Astrocyte (in vitro differentiated cells and primary cell): ENCODE measurements around the gene PLEKHA7. TPM values are rescaled to one million over a fixed set of nuclear protein-coding genes. Genes with fewer than 3 reads are reported as not detected.

ENCODE experiments used
- DNase-seq: peaks from one replicate; pipeline ENCODE4 v3.0.0-alpha.2; 2010; ENCODE audit warnings: low read depth
- FAIRE-seq: peaks from 2 replicates; lab custom pipeline; 2011; peaks lifted over from hg19 to GRCh38; lab: Jason Lieb, UNC
- H2AFZ ChIP-seq: 2 replicates; pipeline ENCODE4 v1.6.0; 2012; ENCODE audit warnings: low read depth, low read length, inconsistent platforms
- H3K27ac ChIP-seq: 2 replicates; pipeline ENCODE4 v1.5.1; 2011; ENCODE audit warnings: low read depth, low read length, inconsistent platforms
- H3K27me3 ChIP-seq: 2 replicates; pipeline ENCODE4 v1.6.0; 2011; ENCODE audit warnings: low read length, inconsistent platforms; ENCODE audit not compliant: insufficient read depth
- H3K36me3 ChIP-seq: 2 replicates; pipeline ENCODE4 v1.5.1; 2011; ENCODE audit warnings: low read length, inconsistent platforms; ENCODE audit not compliant: insufficient read depth
- H3K4me1 ChIP-seq: 2 replicates; pipeline ENCODE4 v1.5.1; 2011; ENCODE audit warnings: low read length, inconsistent platforms; ENCODE audit not compliant: insufficient read depth
- H3K4me2 ChIP-seq: 2 replicates; pipeline ENCODE4 v1.6.0; 2012; ENCODE audit warnings: low read length, inconsistent platforms
- H3K4me3 ChIP-seq: 2 replicates; pipeline ENCODE4 v1.5.1; 2011; ENCODE audit warnings: low read depth, mild to moderate bottlenecking, low read length, inconsistent platforms; ENCODE audit not compliant: insufficient read depth
- H3K79me2 ChIP-seq: 2 replicates; pipeline ENCODE4 v1.6.0; 2012; ENCODE audit warnings: mild to moderate bottlenecking, low read length, inconsistent platforms; ENCODE audit not compliant: insufficient read depth
- H3K9ac ChIP-seq: 2 replicates; pipeline ENCODE4 v1.6.0; 2012; ENCODE audit warnings: mild to moderate bottlenecking, low read length, inconsistent platforms
- H3K9me3 ChIP-seq: 2 replicates; pipeline ENCODE4 v1.5.1; 2012; ENCODE audit warnings: low read depth, mild to moderate bottlenecking, low read length, inconsistent platforms; ENCODE audit not compliant: insufficient read depth
- H4K20me1 ChIP-seq: 2 replicates; pipeline ENCODE4 v1.6.0; 2012; ENCODE audit warnings: low read length, inconsistent platforms; ENCODE audit not compliant: insufficient read depth
- H3K27ac Mint-ChIP-seq: one replicate; pipeline ENCODE4 v1.8.0; 2021; ENCODE audit warnings: mild to moderate bottlenecking, mixed read lengths; ENCODE audit not compliant: unreplicated experiment
- H3K27me3 Mint-ChIP-seq: one replicate; pipeline ENCODE4 v1.8.0; 2021; ENCODE audit warnings: low read depth, mixed read lengths; ENCODE audit not compliant: unreplicated experiment
- H3K36me3 Mint-ChIP-seq: one replicate; pipeline ENCODE4 v1.8.0; 2021; ENCODE audit warnings: low read depth, mixed read lengths; ENCODE audit not compliant: unreplicated experiment
- H3K4me1 Mint-ChIP-seq: one replicate; pipeline ENCODE4 v1.8.0; 2021; ENCODE audit warnings: low read depth, mixed read lengths; ENCODE audit not compliant: unreplicated experiment
- H3K4me3 Mint-ChIP-seq: one replicate; pipeline ENCODE4 v1.8.0; 2021; ENCODE audit warnings: mild to moderate bottlenecking, moderate library complexity, mixed read lengths; ENCODE audit not compliant: unreplicated experiment
- H3K9me3 Mint-ChIP-seq: one replicate; pipeline ENCODE4 v1.8.0; 2021; ENCODE audit warnings: mild to moderate bottlenecking, mixed read lengths; ENCODE audit not compliant: unreplicated experiment
- CTCF ChIP-seq: IDR thresholded peaks from 2 replicates; pipeline ENCODE4 v1.5.1; 2011; ENCODE audit warnings: low read depth, mild to moderate bottlenecking, inconsistent platforms, low read length, moderate library complexity; ENCODE audit not compliant: insufficient read depth
- EZH2 ChIP-seq: IDR thresholded peaks from 2 replicates; pipeline ENCODE4 v1.6.1; 2012; ENCODE audit warnings: mild to moderate bottlenecking, low read length, inconsistent platforms; ENCODE audit not compliant: insufficient read depth
- total RNA-seq: library from RNA; stranded (reverse); gene quantifications from 2 replicates; pipeline ENCODE4 v1.2.1, GENCODE V29; 2021

The PLEKHA7 gene
- total RNA-seq, 1 donor from 2014 or later: 5.7 TPM

GRCh38 chr11:16917941-16918340, 96.3 kb downstream of the PLEKHA7 start:
- Histone ChIP-seq H3K79me2 (no peaks in the 10 kb centered on the region), H3K27ac (no peak overlapping the region), H3K36me3 (no peaks in the 10 kb centered on the region), H4K20me1 (no peaks in the 10 kb centered on the region), H3K9me3 (no peaks in the 10 kb centered on the region), H3K4me1 (no peaks in the 10 kb centered on the region), H3K4me2 (no peak overlapping the region), H3K27me3 (peaks cover 21% of the 10 kb centered on the region), H3K9ac (no peak overlapping the region), H2AFZ (no peak overlapping the region), H3K4me3 (no peak overlapping the region)
- Mint-ChIP-seq H3K27me3 (peaks cover 7% of the 10 kb centered on the region), H3K27ac (no peak overlapping the region), H3K9me3 (no peaks in the 10 kb centered on the region), H3K36me3 (no peaks in the 10 kb centered on the region), H3K4me1 (peaks cover 6% of the 10 kb centered on the region), H3K4me3 (no peak overlapping the region)
- DNase-seq (peak; percentile 29), FAIRE-seq (no peak)
- TF ChIP-seq EZH2 (no peak), CTCF (no peak)

- H3K4me2 ChIP-seq: no peak overlapping the region
Measured at GRCh38 chr11:16912692-16913111, 101.5 kb downstream of the PLEKHA7 start.

More at GRCh38 chr11:16912692-16913111, 101.5 kb downstream of the PLEKHA7 start:
- H3K36me3 ChIP-seq: no peaks in the 10 kb centered on the region
- no peaks in the 10 kb centered on the region for H3K4me1 ChIP-seq
- peaks cover 27% of the 10 kb centered on the region for H3K27me3 ChIP-seq
- no peak overlapping the region for H3K27ac Mint-ChIP-seq
- FAIRE-seq (no peak), DNase-seq (no peak)
- H3K4me3 ChIP-seq: no peak overlapping the region
- no peak overlapping the region for H3K27ac ChIP-seq
- no peaks in the 10 kb centered on the region for H3K9me3 ChIP-seq
- H4K20me1 ChIP-seq: no peaks in the 10 kb centered on the region
- TF ChIP-seq EZH2 (no peak), CTCF (no peak)
- H3K36me3 Mint-ChIP-seq: no peaks in the 10 kb centered on the region
- no peaks in the 10 kb centered on the region for H3K9me3 Mint-ChIP-seq
- peaks cover 3% of the 10 kb centered on the region for H3K27me3 Mint-ChIP-seq
- H3K4me3 Mint-ChIP-seq: no peak overlapping the region
- H2AFZ ChIP-seq: no peak overlapping the region
- no peak overlapping the region for H3K9ac ChIP-seq
- H3K79me2 ChIP-seq: no peaks in the 10 kb centered on the region
- H3K4me1 Mint-ChIP-seq: peaks cover 11% of the 10 kb centered on the region
